BE2C (cell line): ENCODE results near the gene NBR1. TPM values are rescaled to one million over a fixed set of nuclear protein-coding genes. Genes with fewer than 3 reads are reported as not detected.
"Not testable (repeated sequence)": the region's sequence is repeated elsewhere in the genome, so short reads cannot be mapped to it uniquely, and the experiment has no call there.

Source experiments
- DNase-seq: peaks from one replicate; pipeline ENCODE4 v3.0.0-alpha.2; 2020
- H3K27me3 ChIP-seq: fragments of 250-450 bp; sonication (Bioruptor Pico); 2 replicates; pipeline ENCODE4 v1.5.1; 2020; ENCODE audit warnings: mild to moderate bottlenecking
- H3K36me3 ChIP-seq: fragments of 250-450 bp; sonication (Bioruptor Pico); 2 replicates; pipeline ENCODE4 v1.5.1; 2020; ENCODE audit warnings: mild to moderate bottlenecking
- H3K4me1 ChIP-seq: fragments of 250-450 bp; sonication (Bioruptor Pico); 2 replicates; pipeline ENCODE4 v1.5.1; 2020
- H3K4me3 ChIP-seq: 2 replicates; pipeline ENCODE4 v1.5.1; 2011; ENCODE audit warnings: low read depth, low read length
- H3K9me3 ChIP-seq: fragments of 250-450 bp; sonication (Bioruptor Pico); 2 replicates; pipeline ENCODE4 v1.5.1; 2020
- polyA plus RNA-seq: library from polyadenylated mRNA; unstranded; fragments of >200 nt; gene quantifications from one replicate; pipeline ENCODE4 v1.2.1, GENCODE V29; 2012; ENCODE audit warnings: low read depth, missing spikeins; ENCODE audit not compliant: insufficient read length, insufficient read depth
- TF ChIP-seq, protein P1 (sequence below): IDR thresholded peaks from 2 replicates; pipeline ENCODE4 v1.5.1; 2012; ENCODE audit warnings: mild to moderate bottlenecking, low read depth, low read length

The NBR1 gene
- polyA plus RNA-seq, result 63.4 TPM

- TF ChIP-seq, protein P1, sequence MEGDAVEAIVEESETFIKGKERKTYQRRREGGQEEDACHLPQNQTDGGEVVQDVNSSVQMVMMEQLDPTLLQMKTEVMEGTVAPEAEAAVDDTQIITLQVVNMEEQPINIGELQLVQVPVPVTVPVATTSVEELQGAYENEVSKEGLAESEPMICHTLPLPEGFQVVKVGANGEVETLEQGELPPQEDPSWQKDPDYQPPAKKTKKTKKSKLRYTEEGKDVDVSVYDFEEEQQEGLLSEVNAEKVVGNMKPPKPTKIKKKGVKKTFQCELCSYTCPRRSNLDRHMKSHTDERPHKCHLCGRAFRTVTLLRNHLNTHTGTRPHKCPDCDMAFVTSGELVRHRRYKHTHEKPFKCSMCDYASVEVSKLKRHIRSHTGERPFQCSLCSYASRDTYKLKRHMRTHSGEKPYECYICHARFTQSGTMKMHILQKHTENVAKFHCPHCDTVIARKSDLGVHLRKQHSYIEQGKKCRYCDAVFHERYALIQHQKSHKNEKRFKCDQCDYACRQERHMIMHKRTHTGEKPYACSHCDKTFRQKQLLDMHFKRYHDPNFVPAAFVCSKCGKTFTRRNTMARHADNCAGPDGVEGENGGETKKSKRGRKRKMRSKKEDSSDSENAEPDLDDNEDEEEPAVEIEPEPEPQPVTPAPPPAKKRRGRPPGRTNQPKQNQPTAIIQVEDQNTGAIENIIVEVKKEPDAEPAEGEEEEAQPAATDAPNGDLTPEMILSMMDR, result peak; percentile 26
- H3K27me3 ChIP-seq, result no peaks in the 10 kb centered on the region
- peak; percentile 94 for DNase-seq
These were observed at the start of gene NBR1 for GRCh38 chr17:43170766-43171585. NBR1 (plus strand) TSS chr17:43171214; CDS start chr17:43175800, 4,586 bp downstream.

DNA sequence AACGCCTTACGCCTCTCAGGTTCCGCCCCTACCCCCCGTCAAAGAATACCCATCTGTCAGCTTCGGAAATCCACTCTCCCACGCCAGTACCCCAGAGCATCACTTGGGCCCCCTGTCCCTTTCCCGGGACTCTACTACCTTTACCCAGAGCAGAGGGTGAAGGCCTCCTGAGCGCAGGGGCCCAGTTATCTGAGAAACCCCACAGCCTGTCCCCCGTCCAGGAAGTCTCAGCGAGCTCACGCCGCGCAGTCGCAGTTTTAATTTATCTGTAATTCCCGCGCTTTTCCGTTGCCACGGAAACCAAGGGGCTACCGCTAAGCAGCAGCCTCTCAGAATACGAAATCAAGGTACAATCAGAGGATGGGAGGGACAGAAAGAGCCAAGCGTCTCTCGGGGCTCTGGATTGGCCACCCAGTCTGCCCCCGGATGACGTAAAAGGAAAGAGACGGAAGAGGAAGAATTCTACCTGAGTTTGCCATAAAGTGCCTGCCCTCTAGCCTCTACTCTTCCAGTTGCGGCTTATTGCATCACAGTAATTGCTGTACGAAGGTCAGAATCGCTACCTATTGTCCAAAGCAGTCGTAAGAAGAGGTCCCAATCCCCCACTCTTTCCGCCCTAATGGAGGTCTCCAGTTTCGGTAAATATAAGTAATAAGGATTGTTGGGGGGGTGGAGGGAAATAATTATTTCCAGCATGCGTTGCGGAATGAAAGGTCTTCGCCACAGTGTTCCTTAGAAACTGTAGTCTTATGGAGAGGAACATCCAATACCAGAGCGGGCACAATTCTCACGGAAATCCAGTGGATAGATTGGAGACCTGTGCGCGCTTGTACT lies 45.7 kb upstream of the NBR1 start, which contains the start of gene BRCA1:
Gene BRCA1, minus strand, starts transcription at position 232 of the 834 bp plus-strand sequence. CDS start 1,268 bp downstream, outside the sequence.
- peak within 1 kb of the TSS; percentile 85 for H3K4me3 ChIP-seq
- H3K36me3 ChIP-seq, result no peaks in the 10 kb centered on the region; the same call in 1 of the 2 replicates
- H3K9me3 ChIP-seq, result no peaks in the 10 kb centered on the region
- TF ChIP-seq, protein P1, result no peak
- H3K27me3 ChIP-seq, result no peaks in the 10 kb centered on the region
- H3K4me1 ChIP-seq, result no peaks in the 10 kb centered on the region
- peak; percentile 95 for DNase-seq

More at GRCh38 chr17:43170766-43171585, at the start of gene NBR1:
- H3K4me3 ChIP-seq, result peak within 1 kb of the TSS; percentile 80
- no peaks in the 10 kb centered on the region for H3K4me1 ChIP-seq
- peaks cover 3% of the 10 kb centered on the region; the same call in 1 of the 2 replicates for H3K36me3 ChIP-seq
- no peaks in the 10 kb centered on the region for H3K9me3 ChIP-seq

DNA sequence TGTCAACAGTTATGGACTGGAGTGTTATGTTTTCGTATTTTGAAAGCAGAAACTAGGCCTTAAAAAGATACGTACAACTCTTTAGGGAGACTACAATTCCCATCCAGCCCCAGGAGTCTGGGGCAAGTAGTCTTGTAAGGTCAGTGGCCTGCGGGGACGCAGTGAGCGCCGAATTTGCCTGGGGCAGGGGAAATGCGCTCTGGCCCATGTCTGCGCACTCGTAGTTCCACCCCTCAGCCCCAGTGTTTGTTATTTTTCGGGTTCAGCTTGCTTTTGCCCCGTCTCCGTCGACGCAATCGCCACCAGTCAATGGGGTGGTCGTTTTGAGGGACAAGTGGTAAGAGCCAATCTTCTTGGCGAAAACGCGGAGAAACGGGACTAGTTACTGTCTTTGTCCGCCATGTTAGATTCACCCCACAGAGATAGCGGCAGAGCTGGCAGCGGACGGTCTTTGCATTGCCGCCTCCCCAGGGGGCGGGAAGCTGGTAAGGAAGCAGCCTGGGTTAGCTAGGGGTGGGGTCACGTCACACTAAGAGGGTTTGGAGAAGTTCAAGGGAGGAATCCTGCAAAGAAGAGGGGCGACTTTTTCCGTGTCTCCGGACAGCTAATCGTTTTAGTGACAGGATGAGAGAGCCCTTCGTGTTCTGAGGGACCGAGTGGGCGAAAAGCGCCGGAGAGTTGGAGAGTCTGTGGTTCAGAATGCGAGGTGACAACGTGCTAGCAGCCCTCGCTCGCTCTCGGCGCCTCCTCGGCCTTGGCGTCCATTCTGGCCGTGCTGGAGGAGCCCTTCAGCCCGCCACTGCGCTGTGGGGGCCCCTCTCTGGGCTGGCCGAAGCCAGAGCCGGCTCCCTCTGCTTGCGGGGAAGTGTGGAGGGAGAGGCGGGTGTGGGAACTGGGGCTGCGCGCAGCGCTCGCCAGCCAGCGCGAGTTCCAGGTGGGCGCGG lies 44.8 kb upstream of the NBR1 start:
- no peaks in the 10 kb centered on the region for H3K4me1 ChIP-seq
- no peaks in the 10 kb centered on the region; the same call in 1 of the 2 replicates for H3K36me3 ChIP-seq
- no peaks in the 10 kb centered on the region for H3K9me3 ChIP-seq
- peak; percentile 19 for DNase-seq
- TF ChIP-seq, protein P1, result no peak
- peak overlapping the region; percentile 85 for H3K4me3 ChIP-seq
- no peaks in the 10 kb centered on the region for H3K27me3 ChIP-seq

GRCh38 chr17:43126911-43127290 lies 44.1 kb upstream of the NBR1 start:
- TF ChIP-seq, protein P1, result no peak
- no peaks in the 10 kb centered on the region for H3K4me1 ChIP-seq
- no peak for DNase-seq
- no peaks in the 10 kb centered on the region for H3K27me3 ChIP-seq
- no peak overlapping the region for H3K4me3 ChIP-seq
- no peaks in the 10 kb centered on the region; the same call in 1 of the 2 replicates for H3K36me3 ChIP-seq
- no peaks in the 10 kb centered on the region for H3K9me3 ChIP-seq

DNA sequence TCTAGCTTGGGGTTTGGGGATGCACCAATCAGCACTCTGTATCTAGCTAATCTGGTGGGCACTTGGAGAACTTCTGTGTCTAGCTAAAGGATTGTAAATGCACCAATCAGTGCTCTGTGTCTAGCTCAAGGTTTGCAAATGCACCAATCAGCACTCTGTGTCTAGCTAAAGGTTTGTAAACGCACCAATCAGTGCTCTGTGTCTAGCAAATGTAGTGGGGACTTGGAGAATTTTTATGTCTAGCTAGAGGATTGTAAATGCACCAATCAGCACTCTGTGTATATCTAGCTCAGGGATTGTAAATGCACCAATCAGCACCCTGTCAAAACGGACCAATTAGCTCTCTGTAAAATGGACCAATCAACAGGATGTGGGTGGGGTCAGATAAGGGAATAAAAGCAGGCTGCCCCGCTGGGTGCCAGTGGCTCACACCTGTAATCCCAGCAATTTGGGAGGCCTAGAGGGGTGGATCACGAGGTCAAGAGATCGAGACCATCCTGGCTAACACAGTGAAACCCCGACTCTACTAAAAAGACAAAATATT lies 43.6 kb upstream of the NBR1 start:
- not testable (repeated sequence) for H3K36me3 ChIP-seq, H3K4me3 ChIP-seq, DNase-seq, H3K4me1 ChIP-seq, H3K9me3 ChIP-seq, H3K27me3 ChIP-seq

GRCh38 chr17:43129671-43130010 lies 41.4 kb upstream of the NBR1 start:
- Histone ChIP-seq H3K4me3 (no peak overlapping the region), H3K36me3 (no peaks in the 10 kb centered on the region; the same call in 1 of the 2 replicates), H3K9me3 (no peaks in the 10 kb centered on the region), H3K4me1 (no peaks in the 10 kb centered on the region), H3K27me3 (no peaks in the 10 kb centered on the region)
- TF ChIP-seq, protein P1, result no peak
- DNase-seq, result no peak
